HepG2 (cell line): ENCODE results near the gene UNC5A. TPM values are rescaled to one million over a fixed set of nuclear protein-coding genes. Genes with fewer than 3 reads are reported as not detected.

Experiments
- ATAC-seq: fragments of 200-7000 bp; cut with Tn5 transposase; 3 replicates; pipeline ENCODE4 v1.9.1; 2020; ENCODE audit warnings: mild to moderate bottlenecking, moderate library complexity
- BruUV-seq: library from RNA; stranded (reverse); fragments of 400-500 nt; replicated peaks from 2 replicates; lab custom pipeline; 2021; lab: Mats Ljungman, UMichigan
- CTCF ChIA-PET: fragments of 300-600 bp; formaldehyde crosslinking; extraction: SDS; loops from one replicate; lab custom pipeline; 2021; ENCODE audit warnings: low total read pairs, inconsistent platforms, low intra/inter-chr PET ratio; lab: Yijun Ruan, JAX
- POLR2A ChIA-PET: fragments of 350-600 bp; sonication (Branson Sonifier 250); formaldehyde crosslinking; loops from one replicate; lab custom pipeline; 2020; ENCODE audit warnings: antibody characterized with exemption, inconsistent platforms; lab: Yijun Ruan, JAX
- DNase-seq: peaks from one replicate; pipeline ENCODE4 v3.0.0-alpha.2; 2015; ENCODE audit warnings: low spot score
- FAIRE-seq: peaks from 3 replicates; lab custom pipeline; 2011; peaks lifted over from hg19 to GRCh38; lab: Jason Lieb, UNC
- H2AFZ ChIP-seq: one replicate; pipeline ENCODE4 v1.6.1; 2011; ENCODE audit warnings: low read length, inconsistent platforms
- H3K27ac ChIP-seq: fragments of 300-600 bp; 3 replicates; pipeline ENCODE4 v1.8.0; 2011; ENCODE audit warnings: mixed run types, mild to moderate bottlenecking, mixed read lengths, low read length, inconsistent platforms; ENCODE audit not compliant: insufficient read depth; ENCODE audit errors: extremely low read length
- H3K27me3 ChIP-seq, 2 experiments: fragments of 200-600 bp in 1 of 2; 2 replicates in 1 of 2; 3 replicates in 1 of 2; pipeline versions ENCODE4 v1.6.0 to v1.8.0; 2011; ENCODE audit warnings: low read length in 2 of 2, mild to moderate bottlenecking in 2 of 2, moderate library complexity in 2 of 2, inconsistent platforms in 1 of 2; ENCODE audit not compliant: insufficient read depth in 2 of 2, control insufficient read depth in 1 of 2
- H3K36me3 ChIP-seq, 2 experiments: fragments of 200-600 bp in 1 of 2; replicated peaks in 1 of 2; 2 replicates in 1 of 2; 3 replicates in 1 of 2; pipeline versions ENCODE4 v1.5.1 to v1.8.0; 2011; ENCODE audit warnings: low read length in 2 of 2, inconsistent platforms in 1 of 2; ENCODE audit not compliant: insufficient read depth in 2 of 2, control insufficient read depth in 1 of 2
- H3K4me1 ChIP-seq: 2 replicates; pipeline ENCODE4 v1.5.1; 2012; ENCODE audit warnings: low read length, inconsistent platforms; ENCODE audit not compliant: insufficient read depth
- H3K4me2 ChIP-seq: 2 replicates; pipeline ENCODE4 v1.6.0; 2011; ENCODE audit warnings: low read depth, low read length, inconsistent platforms
- H3K4me3 ChIP-seq, 3 experiments: fragments of 200-600 bp in 1 of 3; sonication (generic), shearing (Covaris generic) in 1 of 3; replicated peaks in 1 of 3; 2 replicates each; pipeline ENCODE4 v1.5.1; 2011 to 2016; ENCODE audit warnings: low read length in 3 of 3, inconsistent platforms in 2 of 3, low read depth in 2 of 3, mild to moderate bottlenecking in 2 of 3, control low read depth in 1 of 3, mixed read lengths in 1 of 3; ENCODE audit not compliant: insufficient read depth in 1 of 3
- H3K79me2 ChIP-seq: one replicate; pipeline ENCODE4 v1.6.1; 2011; ENCODE audit warnings: low read length, inconsistent platforms; ENCODE audit not compliant: insufficient read depth
- H3K9ac ChIP-seq: 2 replicates; pipeline ENCODE4 v1.6.0; 2011; ENCODE audit warnings: mild to moderate bottlenecking, low read depth, low read length, inconsistent platforms; ENCODE audit not compliant: insufficient read depth
- H3K9me3 ChIP-seq: 2 replicates; pipeline ENCODE4 v1.5.1; 2012; ENCODE audit warnings: mild to moderate bottlenecking, low read length
- H4K20me1 ChIP-seq: 2 replicates; pipeline ENCODE4 v1.6.0; 2011; ENCODE audit warnings: inconsistent platforms, mild to moderate bottlenecking, low read length, moderate library complexity; ENCODE audit not compliant: insufficient read depth
- CREB1 ChIP-seq, 2 experiments: fragments of 450-650 bp in 1 of 2; IDR thresholded peaks; 2 replicates each; pipeline ENCODE4 v1.6.1; 2016 to 2017; ENCODE audit warnings: control low read depth in 1 of 2, mild to moderate bottlenecking in 1 of 2, missing compliant biosample characterization in 1 of 2, missing genetic modification characterization in 1 of 2
- FOSL2 ChIP-seq: sonication (generic); formaldehyde crosslinking; IDR thresholded peaks from 2 replicates; pipeline ENCODE4 v1.4.0; 2020; ENCODE audit warnings: missing genetic modification reagents
- HINFP ChIP-seq: sonication (generic); formaldehyde crosslinking; IDR thresholded peaks from 2 replicates; pipeline ENCODE4 v1.4.0; 2020; ENCODE audit warnings: low read depth, mild to moderate bottlenecking, missing genetic modification reagents
- KDM1A ChIP-seq: IDR thresholded peaks from 2 replicates; pipeline ENCODE4 v1.6.1; 2016; ENCODE audit warnings: missing compliant biosample characterization
- SNAI1 ChIP-seq: sonication (generic); formaldehyde crosslinking; IDR thresholded peaks from 2 replicates; pipeline ENCODE4 v1.5.0; 2020; ENCODE audit warnings: mild to moderate bottlenecking, missing genetic modification reagents, borderline replicate concordance
- TBP ChIP-seq: sonication (generic); formaldehyde crosslinking; IDR thresholded peaks from 2 replicates; pipeline ENCODE4 v1.5.0; 2020; ENCODE audit warnings: missing genetic modification reagents
- TERF1 ChIP-seq: sonication (generic); formaldehyde crosslinking; IDR thresholded peaks from 2 replicates; pipeline ENCODE4 v1.8.0; 2022; ENCODE audit warnings: mild to moderate bottlenecking, missing genetic modification reagents, moderate library complexity
- WIZ ChIP-seq: sonication (generic); formaldehyde crosslinking; IDR thresholded peaks from 2 replicates; pipeline ENCODE4 v1.5.1; 2020; ENCODE audit warnings: mild to moderate bottlenecking, missing genetic modification reagents
- ZBTB26 ChIP-seq: IDR thresholded peaks from 2 replicates; pipeline ENCODE4 v1.6.1; 2016; ENCODE audit warnings: missing compliant biosample characterization, missing genetic modification reagents, borderline replicate concordance
- ZNF263 ChIP-seq: sonication (generic); formaldehyde crosslinking; IDR thresholded peaks from 2 replicates; pipeline ENCODE4 v1.4.0; 2020; ENCODE audit warnings: missing genetic modification reagents
- ZNF414 ChIP-seq: sonication (generic); formaldehyde crosslinking; IDR thresholded peaks from 2 replicates; pipeline ENCODE4 v1.5.0; 2020; ENCODE audit warnings: missing genetic modification reagents
- ZNF589 ChIP-seq: sonication (generic); formaldehyde crosslinking; conservative IDR thresholded peaks from 2 replicates; pipeline ENCODE4 v1.8.0; 2022; ENCODE audit warnings: mild to moderate bottlenecking, moderate library complexity, missing genetic modification reagents
- WGBS: methylation state at CpG from one replicate; pipeline ENCODE4 v1.1.6; 2017; ENCODE audit warnings: low lambda C conversion rate; 5-methylcytosine and 5-hydroxymethylcytosine counted together
- in situ Hi-C: cut with HindIII; loops from 2 replicates; pipeline ENCODE4 v1.10.0; 2017; ENCODE audit warnings: low pct_unique_long_range_greater_than_20kb; ENCODE audit not compliant: extremely low pct_ligation_motif_present
- intact Hi-C: fragments of 100-400 bp; cut with micrococcal nuclease; formaldehyde crosslinking; loops from one replicate; pipeline ENCODE4 v1.10.0; 2022; ENCODE audit not compliant: unreplicated experiment
- polyA plus RNA-seq, 8 experiments: library from polyadenylated mRNA; depleted of rRNA in 3 of 8; stranded (reverse) in 7 of 8; unstranded in 1 of 8; fragments of >200 nt; fragmentation: Illumina TruSeq in 4 of 8; extraction: Trizol in 4 of 8; gene quantifications; 2 replicates each; pipeline versions ENCODE4 v1.2.1 to v1.2.3, GENCODE V29; 2011 to 2016; ENCODE audit warnings: low read depth in 4 of 8, missing spikeins in 1 of 8, mixed read lengths in 1 of 8; ENCODE audit not compliant: insufficient read depth in 1 of 8
- total RNA-seq, 5 experiments: library from RNA; depleted of rRNA; stranded (reverse); fragments of >200 nt; fragmentation: Illumina TruSeq; extraction: Trizol; gene quantifications; 2 replicates each; pipeline ENCODE4 v1.2.3, GENCODE V29; 2016; ENCODE audit warnings: low read depth in 1 of 5
- TF ChIP-seq, protein P1 (sequence below), 2 experiments: sonication (generic) in 1 of 2; formaldehyde crosslinking in 1 of 2; IDR thresholded peaks; 2 replicates each; pipeline versions ENCODE4 v1.4.0 to v1.6.1; 2016 to 2020; ENCODE audit warnings: borderline replicate concordance in 1 of 2, low read depth in 1 of 2, mild to moderate bottlenecking in 1 of 2, missing genetic modification reagents in 1 of 2

UNC5A gene
- total and polyA plus RNA-seq, 2 of the 13 experiments (the other 11 are each of a cell fraction or from before 2014, with no cell fraction given) = not detected

DNA sequence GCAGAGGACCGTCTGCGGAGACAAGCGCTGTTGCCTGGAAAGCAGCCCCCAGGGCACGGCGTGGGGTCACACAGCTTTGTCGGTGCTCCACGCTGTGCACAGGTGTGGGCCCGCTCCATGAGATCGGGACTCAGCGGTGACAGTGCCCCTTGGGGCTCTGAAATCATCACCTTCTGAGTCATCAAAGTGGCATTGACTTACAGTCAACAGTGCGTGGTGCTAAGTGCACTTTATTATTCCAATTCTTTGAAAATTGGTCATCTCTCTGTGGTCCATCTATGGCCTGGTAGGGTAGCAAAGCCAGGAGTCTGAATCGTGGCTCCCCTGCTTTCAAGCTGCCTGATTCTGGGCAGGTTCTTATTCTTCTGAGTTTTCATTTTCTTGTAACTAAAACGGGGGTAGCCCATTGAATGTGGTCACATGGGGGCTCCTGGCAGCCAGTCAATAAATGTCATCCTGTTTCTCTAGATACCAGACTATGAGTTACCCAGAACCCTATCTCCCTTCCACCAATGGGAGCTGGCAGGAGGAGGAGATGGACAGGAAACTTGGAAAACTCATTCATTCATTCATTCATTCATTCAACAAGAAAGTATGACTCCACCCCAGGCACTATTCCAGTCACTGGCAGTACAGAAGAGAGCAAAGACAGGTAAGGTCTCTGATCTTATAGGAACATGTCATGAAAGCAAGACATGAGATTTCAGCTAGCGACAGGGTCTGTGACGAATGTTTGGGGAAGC, 20.3 kb upstream of the UNC5A start (continued):
- TF ChIP-seq KDM1A (CRISPR knock-in tag) = no peak
- TF ChIP-seq, protein P1, sequence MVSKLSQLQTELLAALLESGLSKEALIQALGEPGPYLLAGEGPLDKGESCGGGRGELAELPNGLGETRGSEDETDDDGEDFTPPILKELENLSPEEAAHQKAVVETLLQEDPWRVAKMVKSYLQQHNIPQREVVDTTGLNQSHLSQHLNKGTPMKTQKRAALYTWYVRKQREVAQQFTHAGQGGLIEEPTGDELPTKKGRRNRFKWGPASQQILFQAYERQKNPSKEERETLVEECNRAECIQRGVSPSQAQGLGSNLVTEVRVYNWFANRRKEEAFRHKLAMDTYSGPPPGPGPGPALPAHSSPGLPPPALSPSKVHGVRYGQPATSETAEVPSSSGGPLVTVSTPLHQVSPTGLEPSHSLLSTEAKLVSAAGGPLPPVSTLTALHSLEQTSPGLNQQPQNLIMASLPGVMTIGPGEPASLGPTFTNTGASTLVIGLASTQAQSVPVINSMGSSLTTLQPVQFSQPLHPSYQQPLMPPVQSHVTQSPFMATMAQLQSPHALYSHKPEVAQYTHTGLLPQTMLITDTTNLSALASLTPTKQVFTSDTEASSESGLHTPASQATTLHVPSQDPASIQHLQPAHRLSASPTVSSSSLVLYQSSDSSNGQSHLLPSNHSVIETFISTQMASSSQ (IDR thresholded peaks at IDR 0.05; ENCODE audit: low read depth) = no peak
- TF ChIP-seq, protein P1 (CRISPR knock-in tag; IDR thresholded peaks at IDR 0.05; ENCODE audit: borderline replicate concordance) = no peak
- no peak for TF ChIP-seq ZNF263 (CRISPR knock-in tag)
- TF ChIP-seq ZNF414 = no peak
- no peak for TF ChIP-seq TBP
- TF ChIP-seq, all 625 proteins: peak for 0

- Histone ChIP-seq H3K27ac (no peak overlapping the region), H4K20me1 (no peaks in the 10 kb centered on the region), H2AFZ (no peak overlapping the region), H3K9ac (no peak overlapping the region), H3K27me3 (peaks cover 8 to 73% of the 10 kb centered on the region in 2 experiments; a peak in 4 of 5 replicates), H3K9me3 (no peaks in the 10 kb centered on the region), H3K4me2 (no peak overlapping the region), H3K4me3 (no peak overlapping the region), H3K36me3 (no peaks in the 10 kb centered on the region), H3K4me1 (no peaks in the 10 kb centered on the region), H3K79me2 (no peaks in the 10 kb centered on the region)
- FAIRE-seq = no peak
- WGBS = 8% methylated on average over 5 of the region's 5 CpGs
- CTCF ChIA-PET = no interaction called here
- POLR2A ChIA-PET = no interaction called here
- ATAC-seq = no peak
- in situ Hi-C loops = no loop called here
- no peak for DNase-seq
- BruUV-seq = no TSS peak
- intact Hi-C loops = no loop called here
- TF ChIP-seq FOSL2 (CRISPR knock-in tag) (no peak), ZNF589 (CRISPR knock-in tag) (no peak), HINFP (CRISPR knock-in tag) (no peak), TERF1 (CRISPR knock-in tag) (no peak), SNAI1 (CRISPR knock-in tag) (no peak), CREB1 (IDR thresholded peaks at IDR 0.05) (no peak), CREB1 (CRISPR knock-in tag; IDR thresholded peaks at IDR 0.05) (no peak), WIZ (CRISPR knock-in tag) (no peak), ZBTB26 (CRISPR knock-in tag) (no peak)
Observed at GRCh38 chr5:176790941-176791340, 19.4 kb upstream of the UNC5A start.
